MM.1S (cell line): ENCODE data around the gene TTC28.

Source experiments
- DNase-seq: peaks from one replicate; pipeline ENCODE4 v3.0.0-alpha.2; 2015
- H2AFZ ChIP-seq: fragments of 300-600 bp; sonication (generic); 2 replicates; pipeline ENCODE4 v1.6.0; 2016; ENCODE audit warnings: antibody characterized with exemption, low read length
- H3F3A ChIP-seq: fragments of 300-600 bp; sonication (generic); 2 replicates; pipeline ENCODE4 v1.6.1; 2016; ENCODE audit warnings: mild to moderate bottlenecking, antibody characterized with exemption, low read length, moderate library complexity, mixed read lengths; ENCODE audit not compliant: insufficient read depth
- H3K27ac ChIP-seq: fragments of 300-600 bp; sonication (generic); 2 replicates; pipeline ENCODE4 v1.5.1; 2016; ENCODE audit warnings: mild to moderate bottlenecking, low read length
- H3K27me3 ChIP-seq: fragments of 300-600 bp; sonication (generic); replicated peaks from 2 replicates; pipeline ENCODE4 v1.6.0; 2016; ENCODE audit warnings: low read length; ENCODE audit not compliant: insufficient read depth
- H3K36me3 ChIP-seq: fragments of 300-600 bp; sonication (generic); replicated peaks from 2 replicates; pipeline ENCODE4 v1.6.1; 2016; ENCODE audit warnings: mild to moderate bottlenecking, low read length, mixed read lengths; ENCODE audit not compliant: insufficient read depth
- H3K4me1 ChIP-seq: fragments of 300-600 bp; sonication (generic); 2 replicates; pipeline ENCODE4 v1.6.1; 2016; ENCODE audit warnings: low read length, mixed read lengths
- H3K4me2 ChIP-seq: fragments of 300-600 bp; sonication (generic); 2 replicates; pipeline ENCODE4 v1.6.0; 2016; ENCODE audit warnings: low read depth, low read length
- H3K4me3 ChIP-seq: fragments of 300-600 bp; sonication (generic); 2 replicates; pipeline ENCODE4 v1.5.1; 2016; ENCODE audit warnings: low read length, mixed read lengths
- H3K79me2 ChIP-seq: fragments of 300-600 bp; sonication (generic); 2 replicates; pipeline ENCODE4 v1.6.1; 2016; ENCODE audit warnings: mixed run types, low read length, mixed read lengths
- H3K9ac ChIP-seq: fragments of 300-600 bp; sonication (generic); 2 replicates; pipeline ENCODE4 v1.6.1; 2016; ENCODE audit warnings: low read length, mixed read lengths
- H3K9me2 ChIP-seq: fragments of 300-600 bp; sonication (generic); replicated peaks from 2 replicates; pipeline ENCODE4 v1.6.1; 2016; ENCODE audit warnings: mild to moderate bottlenecking, low read length, mixed read lengths; ENCODE audit not compliant: insufficient read depth
- H3K9me3 ChIP-seq: fragments of 300-600 bp; sonication (generic); replicated peaks from 2 replicates; pipeline ENCODE4 v1.6.1; 2016; ENCODE audit warnings: mild to moderate bottlenecking, low read length, mixed read lengths; ENCODE audit not compliant: insufficient read depth
- H4K20me1 ChIP-seq: fragments of 300-600 bp; sonication (generic); 2 replicates; pipeline ENCODE4 v1.6.1; 2016; ENCODE audit warnings: mild to moderate bottlenecking, low read length, moderate library complexity, mixed read lengths; ENCODE audit not compliant: insufficient read depth
- CTCF ChIP-seq: fragments of 300-600 bp; sonication (generic); IDR thresholded peaks from 2 replicates; pipeline ENCODE4 v1.5.1; 2016; ENCODE audit warnings: antibody characterized with exemption, low read length, mixed read lengths
- EZH2 ChIP-seq: fragments of 300-600 bp; sonication (generic); optimal IDR thresholded peaks from 2 replicates; pipeline ENCODE3; 2017; ENCODE audit warnings: low read depth, mild to moderate bottlenecking, antibody characterized with exemption, low read length, mixed read lengths
- EZH2phosphoT487 ChIP-seq: fragments of 300-600 bp; sonication (generic); IDR thresholded peaks from 2 replicates; pipeline ENCODE4 v1.6.1; 2018; ENCODE audit warnings: antibody characterized with exemption, low read length

The TTC28 gene

GRCh38 chr22:28607795-28608194 lies 71.8 kb downstream of the TTC28 start:
- no peaks in the 10 kb centered on the region for H3K4me1 ChIP-seq
- DNase-seq: no peak
- no peak overlapping the region for H3K4me2 ChIP-seq

GRCh38 chr22:28604966-28605761 lies 74.5 kb downstream of the TTC28 start:
- no peaks in the 10 kb centered on the region for H3K79me2 ChIP-seq
- DNase-seq: no peak
- no peaks in the 10 kb centered on the region for H4K20me1 ChIP-seq
- H2AFZ ChIP-seq: no peak overlapping the region
- H3K9me3 ChIP-seq: no peaks in the 10 kb centered on the region
- no peak overlapping the region for H3K4me2 ChIP-seq
- TF ChIP-seq CTCF (no peak), EZH2phosphoT487 (no peak), EZH2 (no peak)
- no peaks in the 10 kb centered on the region for H3K36me3 ChIP-seq
- no peak overlapping the region for H3K9ac ChIP-seq
- no peaks in the 10 kb centered on the region for H3K4me1 ChIP-seq
- no peaks in the 10 kb centered on the region for H3F3A ChIP-seq
- no peak overlapping the region for H3K4me3 ChIP-seq
- H3K27me3 ChIP-seq: no peaks in the 10 kb centered on the region
- H3K9me2 ChIP-seq: no peaks in the 10 kb centered on the region
- no peak overlapping the region for H3K27ac ChIP-seq

More at GRCh38 chr22:28607795-28608194, 71.8 kb downstream of the TTC28 start:
- Histone ChIP-seq H3K36me3 (no peaks in the 10 kb centered on the region), H3K9me3 (no peaks in the 10 kb centered on the region), H4K20me1 (no peaks in the 10 kb centered on the region), H3K9me2 (no peaks in the 10 kb centered on the region), H3F3A (no peaks in the 10 kb centered on the region), H3K27me3 (no peaks in the 10 kb centered on the region), H3K79me2 (no peaks in the 10 kb centered on the region), H2AFZ (no peak overlapping the region), H3K9ac (no peak overlapping the region), H3K27ac (no peak overlapping the region), H3K4me3 (no peak overlapping the region)
- TF ChIP-seq EZH2phosphoT487 (no peak), EZH2 (no peak)

- H3K9me3 ChIP-seq: no peaks in the 10 kb centered on the region
- H3K4me2 ChIP-seq: no peak overlapping the region
- no peaks in the 10 kb centered on the region for H3K36me3 ChIP-seq
- no peaks in the 10 kb centered on the region for H4K20me1 ChIP-seq
- no peak for DNase-seq
- no peak overlapping the region for H3K4me3 ChIP-seq
- H3K27ac ChIP-seq: no peak overlapping the region
- no peak overlapping the region for H3K9ac ChIP-seq
- no peaks in the 10 kb centered on the region for H3K79me2 ChIP-seq
- H2AFZ ChIP-seq: no peak overlapping the region
- no peaks in the 10 kb centered on the region for H3F3A ChIP-seq
- no peaks in the 10 kb centered on the region for H3K4me1 ChIP-seq
- TF ChIP-seq CTCF: no peak
- no peak for TF ChIP-seq EZH2
- no peak for TF ChIP-seq EZH2phosphoT487
- no peaks in the 10 kb centered on the region for H3K9me2 ChIP-seq
- H3K27me3 ChIP-seq: no peaks in the 10 kb centered on the region
These were observed 77.7 kb downstream of the TTC28 start for GRCh38 chr22:28601915-28602314.

- Histone ChIP-seq H4K20me1 (no peaks in the 10 kb centered on the region), H3K9ac (no peak overlapping the region), H3K4me3 (no peak overlapping the region), H3K9me3 (no peaks in the 10 kb centered on the region), H3K4me2 (no peak overlapping the region), H3K4me1 (no peaks in the 10 kb centered on the region), H3K36me3 (no peaks in the 10 kb centered on the region), H2AFZ (no peak overlapping the region), H3K27ac (no peak overlapping the region), H3K79me2 (no peaks in the 10 kb centered on the region), H3K27me3 (no peaks in the 10 kb centered on the region), H3F3A (no peaks in the 10 kb centered on the region), H3K9me2 (no peaks in the 10 kb centered on the region)
- DNase-seq: peak; percentile 70
- TF ChIP-seq EZH2: no peak
- peak; percentile 44 for TF ChIP-seq CTCF
These were observed 79.0 kb downstream of the TTC28 start for GRCh38 chr22:28600546-28601143.
